Kidney (tissue), 14 donors: ENCODE data around the gene CTAGE9. TPM values are rescaled to one million over a fixed set of nuclear protein-coding genes. Genes with fewer than 3 reads are reported as not detected.

ENCODE experiments used
- DNase-seq, 5 donors: peaks; one replicate each; pipeline ENCODE4 v3.0.0-alpha.2; 2013 to 2020
- FAIRE-seq: peaks from 2 replicates; lab custom pipeline; 2012; peaks lifted over from hg19 to GRCh38; lab: Jason Lieb, UNC
- H3K27ac ChIP-seq, 2 donors: one replicate each; pipeline ENCODE4 v1.7.0; 2013; ENCODE audit warnings: low read depth in 2 of 2, low read length in 2 of 2, inconsistent platforms in 1 of 2
- H3K27me3 ChIP-seq: one replicate; pipeline ENCODE4 v1.7.1; 2013; ENCODE audit warnings: low read length, inconsistent platforms; ENCODE audit not compliant: control insufficient read depth, insufficient read depth
- H3K36me3 ChIP-seq, 3 donors: one replicate each; pipeline versions ENCODE4 v1.7.0 to v1.7.1; 2013; ENCODE audit warnings: low read length in 3 of 3, control low read depth in 1 of 3, inconsistent platforms in 1 of 3; ENCODE audit not compliant: insufficient read depth in 3 of 3, control insufficient read depth in 2 of 3
- H3K4me1 ChIP-seq, 3 donors: one replicate each; pipeline versions ENCODE4 v1.7.0 to v1.7.1; 2013; ENCODE audit warnings: low read length in 3 of 3, inconsistent platforms in 1 of 3, low read depth in 1 of 3; ENCODE audit not compliant: control insufficient read depth in 2 of 3, insufficient read depth in 2 of 3
- H3K4me3 ChIP-seq, 3 donors: one replicate each; pipeline versions ENCODE4 v1.7.0 to v1.8.1; 2013; ENCODE audit warnings: low read length in 3 of 3, control low read depth in 1 of 3, inconsistent platforms in 1 of 3
- H3K9ac ChIP-seq, 3 donors: one replicate each; pipeline versions ENCODE4 v1.7.0 to v1.7.1; 2013; ENCODE audit warnings: low read length in 3 of 3, control low read depth in 1 of 3, inconsistent platforms in 1 of 3
- H3K9me3 ChIP-seq, 3 donors: one replicate each; pipeline versions ENCODE4 v1.7.0 to v1.7.1; 2013; ENCODE audit warnings: low read length in 3 of 3, control low read depth in 1 of 3, inconsistent platforms in 1 of 3; ENCODE audit not compliant: control insufficient read depth in 2 of 3, insufficient read depth in 1 of 3
- intact Hi-C: fragments of 100-400 bp; cut with DNase I; formaldehyde crosslinking; loops from one replicate; pipeline ENCODE4 v1.11.1; 2022
- polyA plus RNA-seq: library from polyadenylated mRNA; stranded (reverse); fragments of 350-450 nt; fragmentation: Illumina TruSeq; extraction: RNeasy Lipid Tissue Mini Kit (QIAGEN cat#74804); gene quantifications from one replicate; pipeline ENCODE4 v1.2.3, GENCODE V29; 2014; ENCODE audit warnings: low read depth, low replicate concordance; ENCODE audit not compliant: insufficient read depth
- total RNA-seq: library from RNA; stranded (reverse); fragmentation: NEBNext Ultra II Directional; extraction: Animal tissue kit (Norgen Biotek cat#: 25700); gene quantifications from one replicate; pipeline ENCODE4 v1.2.1, GENCODE V29; 2021
- TF ChIP-seq, protein P1 (sequence below): IDR thresholded peaks from 3 replicates; pipeline ENCODE4 v1.5.1; 2012; ENCODE audit warnings: mild to moderate bottlenecking, moderate library complexity, borderline replicate concordance; ENCODE audit not compliant: insufficient read depth; ENCODE audit errors: extremely low read depth
- donor health status: control.
- donor health status: control.
- donor health status: control.
- donor health status: control.
- donor health status: control.
- donor health status: DM: yes; HTN: yes; CAD: no.
- donor health status: Normal renal cell carcinoma (clear cell type).

Gene CTAGE9
- total and polyA plus RNA-seq, 2 donors from 2014 or later, result not detected

DNA sequence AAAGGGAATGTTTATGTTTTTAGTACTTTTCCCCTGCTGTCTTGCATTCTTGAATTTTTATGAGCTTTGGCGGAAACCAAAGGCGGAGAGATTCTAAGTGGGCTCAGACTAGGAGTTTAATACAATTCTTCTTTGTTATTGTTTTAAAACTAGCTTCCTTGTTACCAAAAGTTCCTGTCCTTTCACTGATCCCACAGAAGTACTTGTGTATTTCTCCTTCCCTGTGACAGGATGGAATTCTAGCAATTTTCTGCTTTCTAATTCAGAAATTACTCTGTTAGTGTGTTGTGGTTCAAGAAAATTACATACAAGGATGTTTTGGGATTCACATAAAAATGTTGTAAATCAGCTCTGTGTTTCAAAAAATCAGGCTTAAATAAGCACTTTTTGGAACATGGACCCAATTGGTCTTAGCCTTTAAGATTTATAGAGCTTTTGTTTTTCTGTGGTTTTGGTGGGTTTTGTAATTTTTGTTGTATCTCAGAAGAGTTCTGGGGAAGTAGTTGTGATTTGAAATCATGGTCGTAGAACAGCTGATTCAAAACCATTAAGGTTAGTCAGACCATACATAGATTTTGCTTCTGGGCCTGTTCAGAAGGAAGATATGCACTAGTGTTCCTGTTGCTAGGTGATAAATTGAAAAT lies 17.6 kb upstream of the CTAGE9 start:
- no peaks in the 10 kb centered on the region for H3K27me3 ChIP-seq
- DNase-seq (peak in 1 of 5 donors; percentile 38), FAIRE-seq (no peak)
- H3K27ac ChIP-seq, result no peak overlapping the region
- no peaks in the 10 kb centered on the region for H3K4me1 ChIP-seq
- H3K9me3 ChIP-seq, result no peaks in the 10 kb centered on the region
- H3K36me3 ChIP-seq, result peaks cover 0 to 2% (median 0%) of the 10 kb centered on the region in 3 donors
- no peak overlapping the region for H3K4me3 ChIP-seq
- TF ChIP-seq, protein P1, sequence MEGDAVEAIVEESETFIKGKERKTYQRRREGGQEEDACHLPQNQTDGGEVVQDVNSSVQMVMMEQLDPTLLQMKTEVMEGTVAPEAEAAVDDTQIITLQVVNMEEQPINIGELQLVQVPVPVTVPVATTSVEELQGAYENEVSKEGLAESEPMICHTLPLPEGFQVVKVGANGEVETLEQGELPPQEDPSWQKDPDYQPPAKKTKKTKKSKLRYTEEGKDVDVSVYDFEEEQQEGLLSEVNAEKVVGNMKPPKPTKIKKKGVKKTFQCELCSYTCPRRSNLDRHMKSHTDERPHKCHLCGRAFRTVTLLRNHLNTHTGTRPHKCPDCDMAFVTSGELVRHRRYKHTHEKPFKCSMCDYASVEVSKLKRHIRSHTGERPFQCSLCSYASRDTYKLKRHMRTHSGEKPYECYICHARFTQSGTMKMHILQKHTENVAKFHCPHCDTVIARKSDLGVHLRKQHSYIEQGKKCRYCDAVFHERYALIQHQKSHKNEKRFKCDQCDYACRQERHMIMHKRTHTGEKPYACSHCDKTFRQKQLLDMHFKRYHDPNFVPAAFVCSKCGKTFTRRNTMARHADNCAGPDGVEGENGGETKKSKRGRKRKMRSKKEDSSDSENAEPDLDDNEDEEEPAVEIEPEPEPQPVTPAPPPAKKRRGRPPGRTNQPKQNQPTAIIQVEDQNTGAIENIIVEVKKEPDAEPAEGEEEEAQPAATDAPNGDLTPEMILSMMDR, result no peak
- H3K9ac ChIP-seq, result no peak overlapping the region
- intact Hi-C loops, result no loop called here

DNA sequence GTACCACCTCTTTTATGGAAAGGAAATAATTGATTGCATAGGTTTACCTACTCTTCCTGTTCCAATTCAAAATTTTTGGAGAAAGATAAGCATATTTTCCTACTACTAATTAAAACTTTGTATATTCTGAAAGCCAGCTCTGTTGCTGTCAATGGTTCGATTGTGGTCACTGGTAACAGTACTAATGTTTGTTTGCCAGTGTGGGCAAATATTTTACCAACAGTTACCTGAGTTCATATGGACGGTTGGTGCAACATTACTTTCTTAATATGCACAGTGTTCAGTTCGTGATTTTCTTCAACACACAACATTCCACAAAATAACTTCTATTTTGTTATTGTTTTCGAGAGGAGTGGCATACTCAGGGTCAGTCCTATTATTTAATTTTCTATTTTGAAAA lies 17.1 kb upstream of the CTAGE9 start:
- no peaks in the 10 kb centered on the region for H3K27me3 ChIP-seq
- TF ChIP-seq, protein P1, result no peak
- peaks cover 0 to 2% (median 0%) of the 10 kb centered on the region in 3 donors for H3K36me3 ChIP-seq
- H3K27ac ChIP-seq, result no peak overlapping the region
- H3K9ac ChIP-seq, result no peak overlapping the region
- FAIRE-seq (no peak), DNase-seq (no peak)
- no peaks in the 10 kb centered on the region for H3K9me3 ChIP-seq
- no peak overlapping the region for H3K4me3 ChIP-seq
- no peaks in the 10 kb centered on the region for H3K4me1 ChIP-seq
- intact Hi-C loops, result no loop called here

DNA sequence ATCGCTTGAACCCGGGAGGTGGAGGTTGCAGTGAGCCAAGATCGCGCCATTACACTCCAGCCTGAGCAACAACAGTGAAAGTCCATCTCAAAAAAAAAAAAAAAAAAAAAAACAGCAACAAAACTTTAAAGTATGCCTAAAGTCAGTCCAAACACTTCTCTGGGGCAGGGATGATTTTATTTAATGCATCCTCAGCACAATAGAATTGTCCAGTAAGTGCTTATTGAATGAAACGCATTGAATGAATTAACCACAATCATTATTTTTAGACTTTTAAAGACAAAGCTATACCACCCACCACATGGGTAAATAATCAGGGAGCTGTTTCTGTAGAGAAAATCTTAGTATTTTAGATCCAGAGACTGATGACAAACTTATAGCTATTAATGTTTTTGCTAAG lies 16.6 kb upstream of the CTAGE9 start:
- FAIRE-seq, result no peak
- Histone ChIP-seq H3K27me3 (no peaks in the 10 kb centered on the region), H3K4me3 (no peak overlapping the region), H3K4me1 (no peaks in the 10 kb centered on the region), H3K9me3 (no peaks in the 10 kb centered on the region), H3K27ac (no peak overlapping the region), H3K36me3 (peaks cover 0 to 2% (median 0%) of the 10 kb centered on the region in 3 donors), H3K9ac (no peak overlapping the region)
- TF ChIP-seq, protein P1, result no peak
- intact Hi-C loops, result no loop called here
- no peak for DNase-seq
